ENCODE measurements around the gene SARDH.

The SARDH gene

GRCh38 chr9:133701981-133702797 lies 36.0 kb downstream of the SARDH start:
- peak; percentile 55 for DNase-seq (ENCODE audit: low read depth)

DNA sequence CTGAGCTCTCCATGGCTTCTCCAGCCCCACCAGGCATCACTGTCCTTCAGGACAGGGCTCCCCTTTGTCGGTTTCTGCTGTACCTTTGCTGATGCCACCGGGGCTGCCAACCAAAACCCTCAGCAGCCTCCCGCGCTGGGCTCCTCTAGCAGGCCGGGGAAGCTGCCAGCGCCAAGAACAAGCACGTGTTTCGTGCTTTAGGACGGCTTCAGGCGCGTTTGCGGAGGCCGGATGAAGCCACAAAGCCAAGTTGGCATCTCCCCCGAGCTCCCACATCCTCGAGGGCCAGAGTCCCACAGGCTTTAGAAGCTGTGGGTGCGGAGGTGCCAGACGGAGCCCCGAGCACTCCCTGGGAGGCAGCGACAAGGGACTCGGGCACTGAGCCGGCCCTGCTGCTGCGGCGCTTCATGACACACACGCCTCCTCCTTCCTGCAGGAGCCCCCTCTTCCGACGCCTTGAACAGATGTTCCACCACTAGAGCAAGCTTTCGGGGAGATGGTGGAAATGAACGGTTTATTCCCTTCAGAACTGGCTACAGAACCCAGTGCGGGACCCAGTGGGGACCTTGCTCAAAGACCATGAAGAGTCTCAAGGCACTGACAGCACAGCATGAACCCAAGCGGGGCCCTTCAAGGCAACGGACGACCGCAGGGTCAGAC lies 36.7 kb downstream of the SARDH start:
- peak; percentile 43 for DNase-seq (ENCODE audit: low read depth)

DNA sequence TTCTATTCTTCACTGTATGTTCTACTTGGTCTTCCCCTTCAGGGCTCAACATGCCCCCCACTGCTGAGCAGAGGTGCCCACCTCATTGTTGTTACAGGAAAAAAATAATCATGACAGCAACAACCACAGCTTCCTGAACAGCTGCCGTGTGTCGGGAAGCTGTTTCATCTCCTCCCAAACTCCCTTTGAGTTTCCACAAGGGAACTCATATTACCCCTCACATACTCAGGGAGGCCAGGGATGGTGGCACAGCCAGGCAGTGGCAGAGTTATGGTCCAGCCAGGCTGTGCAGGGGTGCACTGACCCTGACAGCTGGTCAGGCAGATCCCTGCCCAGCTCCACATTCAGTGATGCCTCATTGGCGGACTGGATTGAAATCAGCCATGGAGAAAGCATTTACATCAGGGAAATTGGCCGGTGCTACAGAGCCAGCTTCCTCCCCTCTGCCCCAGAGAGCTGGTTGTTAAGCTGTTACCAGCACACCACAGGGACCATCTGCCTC lies 37.3 kb downstream of the SARDH start:
- no peak for DNase-seq (ENCODE audit: low read depth)

GRCh38 chr9:133699546-133699945 lies 38.6 kb downstream of the SARDH start:
- DNase-seq (ENCODE audit: low read depth): no peak

DNA sequence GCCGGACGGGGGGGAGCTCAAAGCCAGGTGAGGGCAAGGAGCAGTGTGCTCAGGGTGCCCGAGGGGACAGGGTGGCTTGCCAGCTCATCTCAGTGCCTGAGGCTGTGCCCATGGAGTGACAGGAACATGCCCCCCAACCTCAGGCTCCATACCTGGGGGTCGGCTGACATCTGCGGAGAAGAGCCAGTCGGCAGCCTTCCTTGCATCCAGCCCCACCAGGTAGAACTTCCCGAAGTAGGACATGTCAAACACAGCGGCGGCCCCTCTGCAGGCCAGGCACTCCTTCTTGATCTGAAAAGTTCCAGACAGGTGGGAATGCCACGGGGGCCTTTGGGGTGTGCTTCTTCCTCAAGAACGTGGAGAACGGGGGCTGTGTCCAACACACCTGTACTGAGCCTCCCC lies 42.1 kb downstream of the SARDH start:
- no peak for DNase-seq (ENCODE audit: low read depth)

DNA sequence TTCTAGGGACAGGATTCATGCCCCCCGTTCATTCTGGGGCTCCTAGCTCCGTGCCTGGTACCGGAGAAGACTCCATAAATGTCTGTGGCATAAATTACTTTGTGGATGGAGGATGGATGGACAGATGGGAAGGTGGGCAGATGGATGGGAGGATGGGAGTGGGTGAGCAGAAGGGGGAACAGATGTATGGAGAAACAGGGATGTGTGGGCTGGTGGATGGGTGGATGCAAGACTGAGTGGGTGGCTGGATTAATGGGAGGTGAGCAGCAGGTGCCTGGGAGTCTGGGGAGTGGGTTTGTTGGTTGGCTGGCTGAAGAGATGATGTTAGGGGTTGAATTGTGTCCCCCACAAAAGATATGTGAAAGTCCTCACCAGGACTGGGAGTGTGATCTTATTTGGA lies 43.5 kb downstream of the SARDH start:
- DNase-seq (ENCODE audit: low read depth): no peak

GRCh38 chr9:133693703-133694529 lies 44.2 kb downstream of the SARDH start:
- no peak for DNase-seq (ENCODE audit: low read depth)

- no peak for DNase-seq (ENCODE audit: low read depth)
Measured at GRCh38 chr9:133693116-133693515, 45.0 kb downstream of the SARDH start.

DNA sequence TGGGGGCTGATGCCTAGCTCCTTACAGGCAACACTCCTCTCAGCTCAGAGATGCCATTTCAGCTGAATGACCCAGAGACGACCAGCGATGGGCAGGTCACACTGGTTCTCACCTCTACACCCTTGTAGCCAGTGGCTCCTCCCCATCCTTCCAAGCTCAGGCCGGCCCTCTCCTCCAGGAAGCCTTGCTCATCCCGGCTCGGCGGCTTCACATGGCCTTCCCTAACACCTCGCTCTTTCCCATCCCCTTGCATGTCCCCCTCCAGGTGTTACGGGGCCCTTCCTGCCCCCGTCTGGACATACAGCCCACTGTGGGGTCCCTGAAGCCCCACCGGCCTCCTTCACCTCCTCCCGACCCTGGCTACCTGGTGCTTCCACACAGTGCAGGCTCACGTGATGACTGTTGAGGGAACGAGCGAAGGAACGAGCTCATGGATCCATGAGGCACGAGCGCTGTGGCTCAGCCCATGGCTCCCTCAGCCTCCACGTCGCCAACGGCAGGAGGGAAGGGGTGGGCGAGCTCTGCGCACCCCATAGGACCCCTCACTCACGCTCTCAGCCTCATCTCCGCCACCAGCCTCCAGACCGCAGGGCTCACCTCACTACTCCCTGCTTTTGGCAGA lies 45.7 kb downstream of the SARDH start:
- DNase-seq (ENCODE audit: low read depth): no peak

DNA sequence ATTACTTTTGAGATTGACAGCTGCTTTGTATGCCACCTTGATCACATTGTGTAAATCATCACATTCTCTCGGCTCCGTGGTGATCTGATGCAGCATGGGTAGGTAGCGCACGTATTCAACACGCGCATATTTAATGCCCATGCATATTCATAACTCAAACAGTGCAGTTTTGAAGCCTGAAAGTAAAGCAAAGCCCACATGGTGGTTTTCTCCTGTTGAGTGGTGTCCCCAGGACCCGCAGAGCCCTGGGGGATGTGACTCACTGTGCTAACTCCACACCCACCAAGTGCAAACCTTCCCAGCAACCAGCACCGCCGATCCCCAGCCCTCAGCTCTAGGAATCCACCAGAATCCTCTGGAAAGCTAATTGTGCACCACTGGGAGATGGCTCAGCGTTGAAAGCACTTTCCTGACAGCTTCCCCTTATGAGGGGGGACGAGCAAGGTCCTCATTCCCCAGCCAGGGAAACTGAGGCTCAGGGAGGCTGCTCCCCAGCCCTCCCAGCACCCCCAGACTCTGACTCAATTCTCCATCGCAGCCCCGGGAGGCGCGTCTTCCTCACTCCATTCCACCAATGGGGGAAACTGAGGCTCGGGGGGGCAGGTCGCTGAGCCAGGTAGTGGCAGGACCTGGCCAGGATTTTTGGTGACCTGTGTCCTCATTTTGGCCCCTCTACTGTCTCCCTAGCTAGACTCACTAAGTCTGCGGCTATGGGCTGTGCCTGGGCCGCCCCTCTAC lies 46.4 kb downstream of the SARDH start:
- no peak for DNase-seq (ENCODE audit: low read depth)

DNA sequence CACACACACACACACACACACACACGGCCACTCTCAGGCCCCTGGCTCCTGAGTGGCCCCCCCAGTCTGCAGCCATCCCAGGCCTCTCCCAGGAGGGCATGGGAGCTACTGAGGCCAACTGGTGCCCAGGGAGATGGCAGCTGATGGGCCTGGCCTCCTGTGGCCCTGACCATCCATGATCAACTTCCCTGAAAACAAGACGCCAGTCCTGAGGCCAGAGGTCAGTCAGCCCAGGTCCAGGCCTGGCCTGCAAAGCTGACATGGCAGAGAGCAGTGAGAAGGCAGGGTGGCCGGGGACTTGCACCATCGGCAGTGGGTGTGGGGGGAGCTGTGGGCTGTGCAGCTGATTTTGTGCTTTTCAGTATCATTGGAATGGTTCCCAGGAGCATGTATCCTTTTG lies 47.0 kb downstream of the SARDH start:
- no peak for DNase-seq (ENCODE audit: low read depth)

- no peak for DNase-seq (ENCODE audit: low read depth)
Measured at GRCh38 chr9:133690081-133690561, 48.0 kb downstream of the SARDH start.

DNA sequence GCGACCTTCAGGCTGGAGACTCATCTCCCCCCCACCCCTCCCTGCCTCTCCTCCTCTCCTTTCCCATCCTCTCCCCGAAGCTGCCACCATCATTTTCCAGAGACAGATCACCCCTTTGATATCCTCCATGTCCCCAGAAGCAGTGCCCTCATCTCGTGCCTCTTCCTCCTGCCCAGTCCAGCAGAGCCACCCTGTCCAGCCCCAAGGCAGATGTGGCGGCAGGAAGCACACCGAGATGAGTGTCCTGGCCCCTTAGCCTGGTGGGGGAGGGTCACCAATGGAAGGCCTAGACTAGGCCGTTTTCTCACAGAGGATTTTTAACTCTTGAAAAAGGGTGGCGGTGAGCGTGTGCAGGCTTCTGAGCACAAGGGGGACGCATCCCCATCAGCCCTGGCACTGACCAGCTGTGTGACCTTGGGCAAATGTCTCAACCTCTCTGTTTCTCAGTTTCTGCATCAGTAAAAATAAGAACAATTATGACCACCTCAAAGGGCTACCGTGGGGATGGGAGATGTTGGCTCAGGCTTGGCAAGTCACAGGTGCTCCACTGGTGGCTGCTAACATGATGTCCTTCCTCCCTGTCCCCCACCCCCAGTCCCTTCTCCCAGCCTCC lies 48.9 kb downstream of the SARDH start:
- no peak for DNase-seq (ENCODE audit: low read depth)

- DNase-seq (ENCODE audit: low read depth): no peak
Measured at GRCh38 chr9:133687856-133688761, 50.0 kb downstream of the SARDH start.

GRCh38 chr9:133686642-133687575 lies 51.2 kb downstream of the SARDH start:
- no peak for DNase-seq (ENCODE audit: low read depth)

DNA sequence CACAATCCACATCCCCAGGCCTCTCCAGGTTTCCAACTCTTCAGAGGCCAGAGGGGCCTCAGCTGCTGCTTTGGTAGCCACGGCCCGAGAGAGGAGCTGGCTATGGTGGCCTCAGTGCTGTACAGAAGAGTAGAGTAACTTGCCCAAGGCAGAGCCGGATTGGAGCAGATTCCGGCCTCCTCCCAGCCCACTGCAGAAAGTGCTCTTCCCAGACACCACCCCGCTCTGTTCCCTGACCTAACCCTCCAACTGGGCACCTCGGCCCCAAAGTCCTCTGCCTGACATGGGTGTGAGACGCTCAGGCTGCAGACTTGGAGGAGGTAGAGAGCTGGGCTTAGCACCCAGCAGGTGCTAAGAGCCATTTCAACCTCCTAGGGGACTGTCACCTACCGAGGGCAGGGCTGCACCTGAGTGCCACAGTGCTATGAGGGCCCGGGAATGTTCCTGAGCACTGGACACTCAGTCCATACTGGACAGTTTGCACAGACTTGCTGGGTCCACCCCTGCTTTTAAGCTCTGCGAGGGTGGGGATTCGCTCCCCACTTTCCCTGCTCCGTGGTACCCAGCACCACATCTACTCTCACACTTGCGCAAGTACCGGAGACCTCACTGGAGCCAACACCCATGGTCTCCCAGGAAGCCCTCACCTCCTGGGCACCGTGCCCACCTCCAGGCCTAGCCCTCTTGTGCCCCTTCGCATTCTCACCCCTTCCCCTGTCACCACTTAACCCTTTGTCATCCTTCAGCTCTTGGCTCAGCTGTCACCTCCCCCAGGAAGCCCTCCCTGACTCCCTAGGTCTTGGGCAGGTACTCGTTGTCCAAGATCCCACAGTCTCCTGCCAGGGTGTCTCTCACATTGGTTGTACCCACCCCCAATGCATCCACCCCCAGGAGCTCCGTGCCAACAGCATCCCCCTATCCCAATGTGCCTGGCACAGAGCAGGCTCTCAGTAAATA lies 52.2 kb downstream of the SARDH start:
- no peak for DNase-seq (ENCODE audit: low read depth)

- no peak for DNase-seq (ENCODE audit: low read depth)
Measured at GRCh38 chr9:133684936-133685361, 53.2 kb downstream of the SARDH start.
